GM21786 (cell line): ENCODE results near the gene LIMS2.

ENCODE experiments used
- ATAC-seq: cut with Tn5 transposase; IDR thresholded peaks from one replicate; pipeline ENCODE4 v1.9.1; 2021; ENCODE audit not compliant: unreplicated experiment

The LIMS2 gene

GRCh38 chr2:127675331-127676261, at the start of gene LIMS2:
TSS of gene LIMS2 (minus strand) at chr2:127675530. CDS start at chr2:127675024, 506 bp downstream.
- no peak for ATAC-seq

GRCh38 chr2:127722807-127723206, 47.5 kb upstream of the LIMS2 start:
- no peak for ATAC-seq

GRCh38 chr2:127721978-127722355, 46.6 kb upstream of the LIMS2 start:
- ATAC-seq = no peak

- no peak for ATAC-seq
These were observed 46.1 kb upstream of the LIMS2 start for GRCh38 chr2:127721311-127721977.

- ATAC-seq = no peak
These were observed 44.2 kb upstream of the LIMS2 start for GRCh38 chr2:127719301-127720218.

- ATAC-seq = no peak
These were observed 42.9 kb upstream of the LIMS2 start for GRCh38 chr2:127718271-127718670.

- ATAC-seq = no peak
These were observed 40.6 kb upstream of the LIMS2 start for GRCh38 chr2:127715778-127716449.

GRCh38 chr2:127713562-127713961, 38.2 kb upstream of the LIMS2 start:
- ATAC-seq = no peak

GRCh38 chr2:127712999-127713398, 37.7 kb upstream of the LIMS2 start:
- ATAC-seq = no peak

GRCh38 chr2:127709336-127709735, 34.0 kb upstream of the LIMS2 start:
- no peak for ATAC-seq

GRCh38 chr2:127707890-127708648, 32.7 kb upstream of the LIMS2 start:
- ATAC-seq = no peak

- ATAC-seq = no peak
These were observed 31.1 kb upstream of the LIMS2 start for GRCh38 chr2:127706215-127706990.

- ATAC-seq = no peak
These were observed 30.2 kb upstream of the LIMS2 start for GRCh38 chr2:127705391-127706065.

GRCh38 chr2:127704641-127705390, 29.5 kb upstream of the LIMS2 start:
- ATAC-seq = no peak

GRCh38 chr2:127703282-127703681, 28.0 kb upstream of the LIMS2 start:
- no peak for ATAC-seq

GRCh38 chr2:127702395-127703009, 27.2 kb upstream of the LIMS2 start:
- ATAC-seq = no peak

GRCh38 chr2:127701651-127702394, 26.5 kb upstream of the LIMS2 start:
- peak; percentile 34 for ATAC-seq
